NK-92 (cell line): Measurements from ENCODE around the gene NBEAL1.
"Not testable (repeated sequence)": the region's sequence is repeated elsewhere in the genome, so short reads cannot be mapped to it uniquely, and the experiment has no call there.

Source experiments
- DNase-seq: peaks from one replicate; lab custom pipeline; 2025; ENCODE audit not compliant: unreplicated experiment; lab: John Stamatoyannopoulos, UW

The NBEAL1 gene

DNA sequence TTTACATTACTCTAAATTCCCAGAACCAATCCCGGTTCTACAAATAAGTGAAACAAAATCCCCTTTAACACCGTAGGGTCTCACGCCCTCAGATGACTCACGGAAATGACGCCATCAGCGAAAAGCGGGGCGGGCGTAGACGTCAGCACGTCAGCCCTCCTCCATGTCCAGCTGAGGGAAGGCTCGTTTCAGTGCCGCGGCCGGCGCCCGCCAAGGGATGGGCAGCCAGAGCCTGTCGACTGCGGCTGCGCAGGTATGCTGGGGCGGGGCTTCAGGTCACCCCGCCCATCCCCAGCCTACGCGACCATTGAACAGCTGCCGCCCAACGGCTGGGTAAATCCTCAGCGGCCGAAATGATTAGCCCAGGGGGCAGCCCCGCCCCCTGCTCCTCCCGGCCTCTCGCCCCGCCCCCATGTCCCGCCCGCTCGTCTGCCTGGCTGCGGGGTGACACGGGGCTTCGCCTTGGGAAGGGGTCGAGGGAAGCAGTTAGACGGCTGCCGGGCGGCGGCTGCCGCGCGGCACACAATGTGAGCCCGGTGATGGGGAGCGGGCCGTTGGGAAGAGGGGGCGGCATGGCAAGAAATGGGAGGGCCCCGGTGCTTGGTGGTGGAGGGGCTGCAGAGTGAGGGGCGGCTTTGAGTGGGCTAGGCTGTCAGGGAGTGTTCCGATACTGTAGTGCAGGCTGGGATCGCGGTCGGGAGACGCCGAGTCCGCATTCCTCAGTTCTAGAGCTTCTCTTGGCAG, at the start of gene NBEAL1:
Gene NBEAL1, plus strand, starts transcription at position 420 of the 744 bp plus-strand sequence. CDS start 1,510 bp downstream, outside the sequence.
- DNase-seq = peak; percentile 79

- DNase-seq = no peak
These were observed 48.7 kb upstream of the NBEAL1 start for GRCh38 chr2:202965810-202966460.

GRCh38 chr2:202969404-202969803, 45.3 kb upstream of the NBEAL1 start:
- DNase-seq = not testable (repeated sequence)

GRCh38 chr2:202976809-202977208, 37.9 kb upstream of the NBEAL1 start:
- no peak for DNase-seq

GRCh38 chr2:202982779-202983491, 31.7 kb upstream of the NBEAL1 start:
- DNase-seq = no peak

- DNase-seq = no peak
These were observed 24.9 kb upstream of the NBEAL1 start for GRCh38 chr2:202989749-202990148.

DNA sequence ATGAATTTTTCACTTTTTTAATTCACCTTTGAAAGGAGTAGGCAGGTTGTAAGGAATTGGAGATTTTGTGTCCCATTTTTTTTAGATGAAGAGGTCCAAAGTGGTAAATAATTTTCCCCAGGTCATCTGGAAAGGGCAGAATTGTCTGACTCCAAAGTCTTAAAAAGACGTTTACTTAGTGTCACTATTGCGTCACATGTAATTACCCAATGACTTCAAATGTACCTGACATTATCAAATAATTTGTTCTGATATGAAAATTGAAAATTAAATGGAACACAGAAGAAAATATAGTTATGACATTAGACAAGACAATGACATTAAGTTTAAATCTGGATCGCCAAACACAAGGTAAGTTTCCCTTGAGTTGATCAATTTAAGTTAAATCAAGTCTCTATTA, 24.2 kb upstream of the NBEAL1 start:
- DNase-seq = no peak

- not testable (repeated sequence) for DNase-seq
These were observed 17.6 kb upstream of the NBEAL1 start for GRCh38 chr2:202997113-202997512.

DNA sequence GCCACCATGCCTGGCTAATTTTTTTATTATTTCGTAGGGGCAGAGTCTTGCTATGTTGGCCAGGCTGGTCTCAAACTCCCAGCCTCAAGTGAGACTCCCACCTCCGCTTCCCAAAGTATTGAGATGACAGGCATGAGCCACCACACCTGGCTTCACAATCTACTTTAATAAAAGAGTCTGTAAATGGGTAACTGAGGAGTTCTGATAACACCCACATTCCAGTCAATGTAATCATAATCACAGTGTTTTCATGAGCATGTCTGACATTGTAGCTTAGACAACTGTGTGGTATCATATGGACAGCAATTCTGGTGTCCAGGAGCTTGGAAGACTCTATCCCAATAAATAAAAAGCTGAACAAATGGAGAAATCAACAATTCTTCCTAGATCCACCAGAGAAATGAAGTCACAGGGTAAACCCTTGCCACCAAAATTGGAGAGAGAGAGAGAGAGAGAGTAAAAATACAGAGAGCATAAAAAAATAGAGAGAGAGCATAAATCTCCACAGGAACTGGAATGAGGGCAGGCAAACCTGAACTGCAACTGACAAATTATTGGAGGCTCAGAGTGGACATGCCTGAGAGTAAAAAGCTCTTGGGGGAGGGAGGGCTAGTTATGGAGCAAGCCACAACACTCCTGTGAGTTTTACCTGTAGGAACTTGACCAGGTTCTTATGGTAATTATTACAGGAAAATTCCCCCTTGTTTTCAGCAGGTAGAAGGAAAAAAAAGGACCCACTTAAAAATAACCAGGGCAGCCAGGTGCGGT, 12.4 kb upstream of the NBEAL1 start:
- no peak for DNase-seq

GRCh38 chr2:203003716-203004115, 11.0 kb upstream of the NBEAL1 start:
- no peak for DNase-seq

GRCh38 chr2:203016716-203017115, 2.0 kb downstream of the NBEAL1 start:
- no peak for DNase-seq

- no peak for DNase-seq
These were observed 3.5 kb downstream of the NBEAL1 start for GRCh38 chr2:203018181-203018580.

DNA sequence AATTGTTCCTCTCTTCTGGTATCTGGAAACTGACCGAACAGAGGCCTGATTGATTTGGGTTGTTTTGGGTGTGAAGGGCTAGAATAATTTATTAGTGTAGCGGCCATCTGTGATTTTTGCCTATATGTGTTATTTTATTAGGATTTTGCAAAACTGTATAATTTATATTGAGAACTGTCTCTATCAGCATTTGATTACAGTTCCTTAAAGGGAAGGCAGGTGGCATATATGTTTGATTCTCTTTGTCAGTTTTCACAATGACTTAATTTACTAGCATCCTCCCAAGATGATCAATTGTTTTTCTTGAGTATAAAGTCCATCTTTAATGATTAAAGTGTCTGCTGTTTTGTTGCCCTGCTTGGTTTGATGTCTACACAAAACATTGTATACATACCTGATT, 4.5 kb downstream of the NBEAL1 start:
- no peak for DNase-seq

- no peak for DNase-seq
These were observed 7.3 kb downstream of the NBEAL1 start for GRCh38 chr2:203021991-203022390.

DNA sequence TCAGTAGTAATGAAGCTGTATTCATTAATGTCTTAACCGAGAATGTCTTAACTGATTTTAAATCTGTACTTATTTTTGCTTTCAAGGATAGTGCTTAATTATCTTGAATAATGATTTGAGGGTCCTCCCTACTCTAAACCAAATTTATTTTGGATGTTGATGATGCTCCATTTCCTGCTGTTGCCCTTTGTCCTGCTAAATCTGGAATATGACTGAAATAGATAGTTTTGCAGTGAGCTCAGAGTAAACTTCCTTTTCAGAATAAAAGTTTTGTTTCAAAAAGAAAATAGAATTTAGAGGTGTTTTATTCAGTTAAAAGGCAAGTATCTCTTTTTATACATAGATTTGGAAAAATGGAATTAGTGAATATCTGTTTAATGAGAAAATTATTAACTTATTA, 8.1 kb downstream of the NBEAL1 start:
- no peak for DNase-seq

- no peak for DNase-seq
These were observed 10.9 kb downstream of the NBEAL1 start for GRCh38 chr2:203025592-203025991.

- no peak for DNase-seq
These were observed 15.9 kb downstream of the NBEAL1 start for GRCh38 chr2:203030545-203030944.

GRCh38 chr2:203030991-203031390, 16.3 kb downstream of the NBEAL1 start:
- no peak for DNase-seq

GRCh38 chr2:203033395-203033794, 18.7 kb downstream of the NBEAL1 start:
- DNase-seq = no peak

- no peak for DNase-seq
These were observed 21.3 kb downstream of the NBEAL1 start for GRCh38 chr2:203035879-203036470.

GRCh38 chr2:203037026-203037425, 22.4 kb downstream of the NBEAL1 start:
- no peak for DNase-seq
